GM18868 (cell line): ENCODE data around the gene DENND11.
A peak's percentile ranks its signal among the peaks of the same experiment; 100 is the strongest.

ENCODE experiments used
- ATAC-seq: cut with Tn5 transposase; IDR thresholded peaks from one replicate; pipeline ENCODE4 v1.9.1; 2021; ENCODE audit warnings: mild to moderate bottlenecking, moderate library complexity; ENCODE audit not compliant: unreplicated experiment

DENND11 gene

DNA sequence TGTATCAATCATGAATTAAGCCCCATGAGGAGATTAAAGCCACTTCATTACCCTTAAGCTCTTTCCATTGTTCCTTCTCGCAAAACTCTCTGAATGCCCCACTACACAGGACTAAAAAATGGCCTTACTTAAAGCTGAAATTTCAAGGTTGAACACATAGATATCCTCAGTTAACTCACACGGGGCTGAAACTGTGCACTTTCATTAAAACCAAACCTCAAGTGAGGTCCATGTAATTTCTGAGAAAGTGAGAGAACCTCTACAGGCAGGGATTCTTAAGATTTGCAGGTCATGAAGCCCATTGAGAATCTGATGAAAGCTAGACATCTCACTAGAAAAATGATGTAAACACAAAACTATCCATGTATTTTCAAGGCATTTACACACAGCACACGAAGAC is 15.9 kb downstream of the DENND11 start:
- no peak for ATAC-seq

DNA sequence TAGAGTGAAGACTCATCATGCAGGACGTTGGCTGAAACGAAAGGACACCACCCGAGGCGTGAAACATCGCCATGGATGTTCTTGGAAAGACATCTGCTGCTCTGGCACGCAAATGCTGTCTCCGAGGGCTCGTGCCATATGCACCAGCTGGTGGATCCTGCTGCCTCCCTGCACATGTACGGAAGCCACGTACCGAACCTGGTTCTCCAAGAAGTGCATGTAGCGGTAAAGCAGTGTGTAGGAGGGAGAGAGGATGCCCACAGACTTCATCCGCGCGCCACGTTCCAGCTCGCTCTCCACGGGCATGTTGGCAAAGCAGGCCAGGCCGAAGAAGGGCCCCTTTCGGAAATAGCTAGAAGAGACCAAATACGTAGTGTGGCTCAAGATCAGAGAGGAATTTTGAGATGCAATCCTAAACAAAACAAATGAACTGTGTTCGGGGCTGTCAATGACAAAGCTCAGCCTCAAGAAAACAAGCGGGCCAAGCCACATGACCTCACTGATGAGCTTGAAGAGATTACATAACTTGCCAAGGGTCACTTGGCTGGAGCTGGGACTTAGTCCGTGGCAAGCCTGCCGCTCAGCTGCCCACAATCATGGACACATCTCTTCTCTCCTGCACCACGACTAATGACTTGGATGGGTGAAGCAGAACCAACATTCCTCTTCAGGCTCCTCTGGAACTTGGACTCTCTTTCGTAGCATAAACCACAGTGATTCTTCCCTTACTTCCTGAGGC is 16.5 kb downstream of the DENND11 start:
- no peak for ATAC-seq

DNA sequence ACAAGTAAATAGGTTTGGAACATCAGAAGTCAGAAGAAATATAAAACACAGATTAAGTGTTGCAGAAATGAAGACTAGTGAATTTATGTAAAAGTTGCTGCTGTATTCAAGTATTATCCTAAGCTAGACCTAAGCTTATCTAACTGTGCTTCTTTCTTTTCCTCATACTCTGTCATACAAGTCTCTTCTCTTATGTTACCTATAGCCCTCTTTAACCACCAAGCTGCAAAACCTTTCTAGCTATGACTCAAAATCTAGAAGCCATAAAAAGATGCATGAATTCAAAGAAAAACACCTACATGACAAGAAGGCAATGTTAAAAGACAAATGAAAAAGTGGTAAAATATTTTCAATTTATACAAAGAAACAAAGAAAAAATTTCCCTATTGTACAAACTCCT is 23.0 kb downstream of the DENND11 start:
- ATAC-seq = peak; percentile 85

DNA sequence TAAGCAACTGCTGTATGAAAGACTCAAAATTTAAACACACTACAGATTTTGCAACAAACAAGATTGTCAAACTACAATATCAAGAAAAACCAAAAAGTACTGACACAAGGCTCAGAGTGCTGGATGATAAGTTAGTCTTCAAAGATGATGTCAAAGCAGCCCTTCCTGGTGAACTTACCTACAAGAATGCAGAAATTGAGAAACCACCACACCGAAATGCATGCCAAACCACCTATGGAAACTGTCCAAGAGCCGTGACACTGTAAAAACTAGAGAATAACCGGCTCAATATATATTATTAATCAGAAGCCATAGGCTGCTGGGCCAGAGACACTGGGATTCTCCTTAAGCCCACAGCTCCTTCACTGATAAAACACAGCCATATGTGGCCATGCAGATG is 25.3 kb downstream of the DENND11 start:
- ATAC-seq = no peak

- no peak for ATAC-seq
These were observed 26.3 kb downstream of the DENND11 start for GRCh38 chr7:141675436-141676215.

GRCh38 chr7:141674702-141675101 is 27.3 kb downstream of the DENND11 start:
- ATAC-seq = no peak

GRCh38 chr7:141674171-141674671 is 27.7 kb downstream of the DENND11 start:
- ATAC-seq = no peak

- no peak for ATAC-seq
These were observed 28.6 kb downstream of the DENND11 start for GRCh38 chr7:141673346-141673745.

GRCh38 chr7:141671705-141672496 is 30.1 kb downstream of the DENND11 start:
- ATAC-seq = no peak

DNA sequence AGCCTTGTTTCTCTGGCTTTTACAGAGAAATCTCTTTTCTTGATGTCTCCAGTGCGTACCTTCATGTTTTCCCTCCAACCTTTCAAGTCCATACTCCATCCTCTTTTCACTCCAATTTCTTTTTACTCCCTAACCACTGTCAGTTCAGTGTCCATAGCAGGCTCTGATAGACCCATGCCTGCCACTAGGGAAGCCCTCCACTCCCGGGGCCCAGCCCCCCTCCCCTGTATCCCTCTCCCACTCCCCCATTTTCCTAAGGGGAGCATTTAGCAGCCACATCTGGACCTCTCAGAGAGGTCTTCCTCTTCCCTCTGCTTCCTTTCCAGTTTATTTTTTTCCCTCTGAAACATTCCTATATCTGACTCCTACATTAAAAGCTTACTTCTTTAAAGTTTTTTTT is 33.1 kb downstream of the DENND11 start:
- ATAC-seq = no peak

DNA sequence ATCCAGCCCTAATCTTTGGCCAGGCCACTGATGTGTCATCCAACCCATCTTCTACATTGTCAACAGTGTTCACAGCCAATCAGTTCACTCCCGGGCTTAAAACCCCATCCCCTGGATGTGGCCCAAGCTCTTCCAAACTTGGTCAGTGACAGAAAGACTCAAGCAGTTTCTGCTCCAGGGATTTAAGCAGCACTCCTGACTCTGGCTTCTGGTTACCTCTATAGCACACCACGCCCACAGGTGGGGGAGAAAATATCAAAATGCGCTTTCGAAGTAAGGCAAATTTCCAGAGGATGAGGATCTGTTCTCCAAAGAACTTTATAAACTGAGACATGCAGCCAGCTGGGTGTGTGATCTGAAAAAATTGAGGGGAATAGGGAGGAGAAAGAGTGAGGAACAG is 35.9 kb downstream of the DENND11 start:
- no peak for ATAC-seq

GRCh38 chr7:141665208-141666035 is 36.5 kb downstream of the DENND11 start:
- no peak for ATAC-seq

- no peak for ATAC-seq
These were observed 37.5 kb downstream of the DENND11 start for GRCh38 chr7:141664450-141664849.

- ATAC-seq = no peak
These were observed 38.7 kb downstream of the DENND11 start for GRCh38 chr7:141663081-141663849.

- no peak for ATAC-seq
These were observed 41.7 kb downstream of the DENND11 start for GRCh38 chr7:141660259-141660658.

GRCh38 chr7:141659501-141659900 is 42.5 kb downstream of the DENND11 start:
- ATAC-seq = no peak

DNA sequence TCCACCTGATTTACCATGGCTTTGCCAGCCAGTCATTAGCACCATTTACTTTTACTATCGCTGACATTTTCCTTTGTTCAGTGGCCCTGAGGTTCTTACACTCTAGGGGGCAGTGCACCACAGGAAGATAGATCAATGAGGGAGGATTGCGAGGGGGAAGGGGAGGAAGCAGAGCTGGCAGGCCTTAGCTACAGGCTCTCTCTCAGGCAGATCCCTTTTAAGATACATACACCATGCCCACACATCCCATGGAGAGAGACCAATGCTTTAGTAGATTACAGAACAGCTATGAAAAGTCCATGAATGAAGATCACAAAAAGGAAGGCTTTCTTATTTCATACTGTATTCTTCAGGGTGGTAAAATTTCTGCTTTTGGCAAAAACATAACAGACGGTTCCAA is 47.4 kb downstream of the DENND11 start:
- peak; percentile 93 for ATAC-seq

DNA sequence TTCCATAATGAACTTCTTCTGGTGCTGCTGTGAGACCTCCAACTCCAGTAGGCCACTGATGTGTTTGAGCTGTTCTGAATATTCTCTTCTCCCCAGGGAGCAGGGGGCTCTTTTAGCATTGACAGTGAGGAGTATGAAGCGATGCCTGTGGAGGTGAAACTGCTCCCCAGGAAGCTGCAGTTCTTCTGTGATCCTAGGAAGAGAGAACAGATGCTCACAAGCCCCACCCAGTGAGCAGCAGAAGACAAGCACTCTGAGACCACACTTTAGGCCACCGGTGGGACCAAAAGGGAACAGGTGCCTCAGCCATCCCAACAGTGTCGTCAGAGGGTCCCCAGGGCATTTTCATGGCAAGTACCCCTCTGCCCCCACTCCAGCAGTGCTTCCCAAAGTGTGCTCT is 49.3 kb downstream of the DENND11 start:
- no peak for ATAC-seq
